Heart right ventricle (tissue), 16 donors: ENCODE measurements around the gene PRPH. TPM values are rescaled to one million over a fixed set of nuclear protein-coding genes. Genes with fewer than 3 reads are reported as not detected.
A peak's percentile ranks its signal among the peaks of the same experiment; 100 is the strongest.

Experiments
- ATAC-seq, 8 donors: fragments of 200-7000 bp; cut with Tn5 transposase; one replicate each; pipeline ENCODE4 v1.9.1; 2020; ENCODE audit warnings: mild to moderate bottlenecking in 8 of 8, moderate library complexity in 8 of 8, moderate number of reproducible peaks in 1 of 8
- DNase-seq, 2 donors: peaks; one replicate each; pipeline ENCODE4 v3.0.0-alpha.2; 2020
- H3K27ac ChIP-seq, 10 donors: fragments of 200-600 bp; sonication (generic) in 2 of 10; one replicate each; pipeline versions ENCODE4 v1.5.0 to v1.8.0; 2020 to 2022; ENCODE audit warnings: mild to moderate bottlenecking in 3 of 10
- H3K27me3 ChIP-seq, 7 donors: fragments of 200-600 bp; one replicate each; pipeline ENCODE4 v1.8.0; 2021 to 2022; ENCODE audit warnings: mild to moderate bottlenecking in 2 of 7
- H3K36me3 ChIP-seq, 9 donors: fragments of 200-600 bp; sonication (generic) in 1 of 9; one replicate each; pipeline versions ENCODE4 v1.5.0 to v1.8.0; 2020 to 2022; ENCODE audit warnings: mild to moderate bottlenecking in 2 of 9
- H3K4me1 ChIP-seq, 9 donors: fragments of 200-600 bp; sonication (generic) in 1 of 9; one replicate each; pipeline versions ENCODE4 v1.5.0 to v1.8.0; 2020 to 2022; ENCODE audit warnings: mild to moderate bottlenecking in 4 of 9
- H3K4me3 ChIP-seq, 10 donors: fragments of 200-600 bp; sonication (generic) in 2 of 10; one replicate each; pipeline versions ENCODE4 v1.5.0 to v1.8.0; 2020 to 2022; ENCODE audit warnings: mild to moderate bottlenecking in 7 of 10, moderate library complexity in 2 of 10
- H3K9me3 ChIP-seq, 11 donors: fragments of 200-600 bp in 10 of 11; sonication (generic) in 2 of 11; one replicate each; pipeline versions ENCODE4 v1.5.0 to v1.8.0; 2013 to 2022; ENCODE audit warnings: mild to moderate bottlenecking in 2 of 11, control low read depth in 1 of 11, moderate library complexity in 1 of 11
- WGBS, 2 donors: extraction: QIAGEN DNeasy Blood & Tissue Kit; methylation state at CpG; one replicate each; pipeline ENCODE4 v1.1.7; 2013; ENCODE audit warnings: inconsistent platforms in 1 of 2; 5-methylcytosine and 5-hydroxymethylcytosine counted together
- intact Hi-C, 10 donors: fragments of 100-400 bp; cut with DNase I; formaldehyde crosslinking; loops; one replicate each; pipeline versions ENCODE4 v1.11.1 to v1.14.2; 2022
- polyA plus RNA-seq, 2 donors: library from polyadenylated mRNA; stranded (reverse); fragments of 200-250 nt; gene quantifications; one replicate each; pipeline ENCODE4 v1.2.3, GENCODE V29; 2013
- total RNA-seq, 10 donors: library from RNA; stranded (reverse); fragmentation: NEBNext Ultra II Directional in 3 of 10; extraction: Animal tissue kit (Norgen Biotek cat#: 25700) in 3 of 10; gene quantifications; one replicate each; pipeline versions ENCODE4 v1.2.1 to v1.2.4, GENCODE V29; 2021 to 2023
- TF ChIP-seq, protein P1 (sequence below), 9 donors: fragments of 200-600 bp; sonication (generic) in 2 of 9; IDR thresholded peaks; one replicate each; pipeline versions ENCODE4 v1.5.0 to v1.8.0; 2021 to 2022; ENCODE audit warnings: antibody characterized with exemption in 9 of 9, mild to moderate bottlenecking in 5 of 9, moderate library complexity in 1 of 9
- donor health status: Arrhythmogenic right ventricular cardiomyopathy.
- donor health status: ischemic (EF 13 %, LVEDD 7.1; RV severe dilation, severe dysfunction).
- donor health status: healthy with polysubstance abuse.
- donor health status: DM: no; HTN: yes; CAD: no.
- donor health status: DM: no; HTN: no; CAD: no.
- donor health status: ischemic (EF 25% LVEDD 6.9; RV normal size, moderate dysfunction).
- donor health status: ischemic (EF 25% LVEDD 5.7; RV mildly dilated, moderate dysfunction).
- donor health status: healthy.
- donor health status: DM: yes; HTN: yes; CAD: no.
- donor health status: Ischemic cardiomyopathy.
- donor health status: ischemic (EF 35%, LVEDD 5.7; RV mildly dilated, moderate dysfunction).
- donor health status: nonischemic (EF 11% LVEDD 7.7; RV severe dilation, severe dysfunction).
- donor health status: DM: yes; HTN: yes; CAD: no.
- donor health status: PGD.
- donor health status: ischemic (EF 29% LVEDD 5.4; RV normal size, mild dysfunction).
- donor health status: nonischemic (EF 23%, LVEDD 6.1; RV moderate dilation, normal function).

The PRPH gene
- total and polyA plus RNA-seq, 12 donors, result 0.10 to 0.64 (median 0.47) TPM; not detected in 5

- Histone ChIP-seq H3K36me3 (peaks cover 0 to 7% (median 0%) of the 10 kb centered on the region in 9 donors), H3K9me3 (no peaks in the 10 kb centered on the region), H3K27me3 (no peaks in the 10 kb centered on the region), H3K4me1 (peaks cover 0 to 14% (median 6%) of the 10 kb centered on the region in 9 donors), H3K4me3 (peak overlapping the region in 9 of 10 donors; percentile 44 to 82 (median 64)), H3K27ac (peak overlapping the region in 1 of 10 donors; percentile 41)
- TF ChIP-seq, protein P1, sequence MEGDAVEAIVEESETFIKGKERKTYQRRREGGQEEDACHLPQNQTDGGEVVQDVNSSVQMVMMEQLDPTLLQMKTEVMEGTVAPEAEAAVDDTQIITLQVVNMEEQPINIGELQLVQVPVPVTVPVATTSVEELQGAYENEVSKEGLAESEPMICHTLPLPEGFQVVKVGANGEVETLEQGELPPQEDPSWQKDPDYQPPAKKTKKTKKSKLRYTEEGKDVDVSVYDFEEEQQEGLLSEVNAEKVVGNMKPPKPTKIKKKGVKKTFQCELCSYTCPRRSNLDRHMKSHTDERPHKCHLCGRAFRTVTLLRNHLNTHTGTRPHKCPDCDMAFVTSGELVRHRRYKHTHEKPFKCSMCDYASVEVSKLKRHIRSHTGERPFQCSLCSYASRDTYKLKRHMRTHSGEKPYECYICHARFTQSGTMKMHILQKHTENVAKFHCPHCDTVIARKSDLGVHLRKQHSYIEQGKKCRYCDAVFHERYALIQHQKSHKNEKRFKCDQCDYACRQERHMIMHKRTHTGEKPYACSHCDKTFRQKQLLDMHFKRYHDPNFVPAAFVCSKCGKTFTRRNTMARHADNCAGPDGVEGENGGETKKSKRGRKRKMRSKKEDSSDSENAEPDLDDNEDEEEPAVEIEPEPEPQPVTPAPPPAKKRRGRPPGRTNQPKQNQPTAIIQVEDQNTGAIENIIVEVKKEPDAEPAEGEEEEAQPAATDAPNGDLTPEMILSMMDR (IDR thresholded peaks at IDR 0.05), result no peak
- WGBS, 2 donors, result 9 to 13% methylated on average over 19 of the region's 19 CpGs
- no peak for ATAC-seq
- intact Hi-C loops, result no loop called here
- DNase-seq, result no peak
These were observed 28.7 kb downstream of the PRPH start for GRCh38 chr12:49323524-49324097.

GRCh38 chr12:49325606-49326005 is 30.7 kb downstream of the PRPH start:
- Histone ChIP-seq H3K27me3 (no peaks in the 10 kb centered on the region), H3K27ac (no peak overlapping the region), H3K4me1 (peaks cover 0 to 14% (median 6%) of the 10 kb centered on the region in 9 donors), H3K36me3 (peaks cover 0 to 16% (median 0%) of the 10 kb centered on the region in 9 donors), H3K4me3 (no peak overlapping the region), H3K9me3 (no peaks in the 10 kb centered on the region)
- WGBS, 2 donors, result 93 to 94% methylated on average over 6 of the region's 6 CpGs
- no peak for ATAC-seq
- DNase-seq, result no peak
- TF ChIP-seq, protein P1 (IDR thresholded peaks at IDR 0.05), result no peak
- intact Hi-C loops, result no loop called here

DNA sequence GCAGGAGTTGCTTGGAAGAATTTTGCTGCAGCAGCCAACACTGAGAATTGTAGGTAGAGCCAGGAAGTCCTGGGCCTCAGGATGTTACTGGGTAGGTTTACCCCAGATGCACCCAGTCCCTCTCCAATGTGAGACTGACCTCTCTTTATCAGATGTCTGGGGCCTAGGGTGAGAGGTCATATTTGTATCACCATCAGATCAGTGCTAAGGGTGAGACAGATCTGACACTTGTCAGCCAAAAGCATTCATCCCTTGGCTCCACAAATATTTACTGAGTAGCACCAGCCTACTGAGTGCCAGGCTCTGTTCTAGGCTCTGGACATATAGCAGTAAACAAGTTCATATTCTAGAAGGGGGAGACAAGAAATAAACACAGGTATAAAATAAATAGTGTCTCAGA is 32.4 kb downstream of the PRPH start:
- intact Hi-C loops, result no loop called here
- Histone ChIP-seq H3K36me3 (peaks cover 0 to 16% (median 0%) of the 10 kb centered on the region in 9 donors), H3K9me3 (no peaks in the 10 kb centered on the region), H3K4me1 (peaks cover 0 to 20% (median 6%) of the 10 kb centered on the region in 9 donors), H3K27me3 (peaks cover 0 to 16% (median under 1%) of the 10 kb centered on the region in 7 donors), H3K4me3 (no peak overlapping the region), H3K27ac (no peak overlapping the region)
- TF ChIP-seq, protein P1 (IDR thresholded peaks at IDR 0.05), result no peak
- DNase-seq, result no peak
- ATAC-seq, result no peak

DNA sequence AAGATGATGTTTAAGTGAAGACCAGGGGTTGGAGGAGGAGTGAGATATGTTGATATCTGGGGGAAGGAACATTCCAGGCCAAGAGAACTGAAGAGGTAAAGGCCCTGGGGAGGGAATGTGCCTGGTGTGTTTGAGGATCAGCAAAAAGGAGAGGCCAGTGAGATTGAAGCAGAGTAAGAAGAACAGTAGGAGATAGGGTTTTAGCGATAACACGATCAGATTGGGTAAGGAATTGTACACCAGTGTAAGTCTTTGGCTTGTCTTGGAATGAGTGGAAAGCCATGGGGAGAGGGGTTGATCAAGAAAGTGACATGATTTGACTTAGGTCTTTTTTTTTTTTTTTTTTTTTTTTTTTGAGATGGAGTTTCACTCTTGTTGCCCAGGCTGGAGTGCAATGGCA is 32.9 kb downstream of the PRPH start:
- Histone ChIP-seq H3K4me3 (no peak overlapping the region), H3K27ac (no peak overlapping the region), H3K4me1 (peaks cover 0 to 22% (median 6%) of the 10 kb centered on the region in 9 donors), H3K27me3 (peaks cover 0 to 21% (median 6%) of the 10 kb centered on the region in 7 donors), H3K9me3 (no peaks in the 10 kb centered on the region), H3K36me3 (peaks cover 0 to 16% (median 0%) of the 10 kb centered on the region in 9 donors)
- intact Hi-C loops, result no loop called here
- TF ChIP-seq, protein P1 (IDR thresholded peaks at IDR 0.05), result no peak
- no peak for ATAC-seq
- 99 to 100% methylated on average over 2 of the region's 2 CpGs for WGBS, 2 donors
- no peak for DNase-seq
